Colonic mucosa (tissue), 4 donors: ENCODE data around the gene TNFRSF6B. TPM values are rescaled to one million over a fixed set of nuclear protein-coding genes. Genes with fewer than 3 reads are reported as not detected.

ENCODE experiments used
- DNase-seq: peaks from one replicate; pipeline ENCODE4 v3.0.0-alpha.2; 2020
- H3K27ac ChIP-seq: fragments of 200-600 bp; one replicate; pipeline ENCODE4 v1.8.0; 2021
- H3K27me3 ChIP-seq: fragments of 200-600 bp; one replicate; pipeline ENCODE4 v1.8.0; 2021
- H3K36me3 ChIP-seq: fragments of 200-600 bp; one replicate; pipeline ENCODE4 v1.8.0; 2021
- H3K4me1 ChIP-seq: fragments of 200-600 bp; one replicate; pipeline ENCODE4 v1.8.0; 2021; ENCODE audit warnings: mild to moderate bottlenecking
- H3K4me3 ChIP-seq: fragments of 200-600 bp; one replicate; pipeline ENCODE4 v1.8.0; 2021
- H3K9ac ChIP-seq, 2 donors: one replicate each; pipeline ENCODE4 v1.7.0; 2013; ENCODE audit warnings: control low read depth in 2 of 2, low read depth in 2 of 2, low read length in 2 of 2
- H3K9me3 ChIP-seq: fragments of 200-600 bp; one replicate; pipeline ENCODE4 v1.8.0; 2021
- CTCF ChIP-seq: fragments of 200-600 bp; IDR thresholded peaks from one replicate; pipeline ENCODE4 v1.8.0; 2022; ENCODE audit warnings: antibody characterized with exemption, mild to moderate bottlenecking
- intact Hi-C: fragments of 100-400 bp; cut with DNase I; formaldehyde crosslinking; loops from one replicate; pipeline ENCODE4 v1.14.1; 2022
- total RNA-seq, 2 donors: library from RNA; stranded (reverse); fragmentation: NEBNext Ultra II Directional in 1 of 2; extraction: Animal tissue kit (Norgen Biotek cat#: 25700) in 1 of 2; gene quantifications; one replicate each; pipeline ENCODE4 v1.2.1, GENCODE V29; 2021
- donor health status: healthy.
- donor health status: DM: no; HTN: no; CAD: no.
- donor health status: DM: no; HTN: no; CAD: no.

The TNFRSF6B gene
- total RNA-seq, 2 donors from 2014 or later: 7.5 TPM; not detected in 1

- Histone ChIP-seq H3K9ac (peak overlapping the region; percentile 72 to 100), H3K9me3 (no peaks in the 10 kb centered on the region), H3K27me3 (no peaks in the 10 kb centered on the region), H3K4me1 (peaks cover 22% of the 10 kb centered on the region), H3K27ac (peak overlapping the region; percentile 91), H3K4me3 (peak overlapping the region; percentile 99), H3K36me3 (peaks cover 11% of the 10 kb centered on the region)
- intact Hi-C loops: loop anchor here (10.0 kb wide), 1 partner anchor 86 kb away; no protein-coding TSS in a partner anchor
- no peak for DNase-seq
- no peak for TF ChIP-seq CTCF
Measured at GRCh38 chr20:63708301-63709148, 12.1 kb downstream of the TNFRSF6B start.

- Histone ChIP-seq H3K9ac (peak overlapping the region; percentile 72 to 100), H3K9me3 (no peaks in the 10 kb centered on the region), H3K4me1 (peaks cover 22% of the 10 kb centered on the region), H3K27me3 (no peaks in the 10 kb centered on the region), H3K4me3 (peak overlapping the region; percentile 99), H3K36me3 (peaks cover 11% of the 10 kb centered on the region), H3K27ac (no peak overlapping the region)
- no peak for TF ChIP-seq CTCF
- intact Hi-C loops: loop anchor here (10.0 kb wide), 1 partner anchor 86 kb away; no protein-coding TSS in a partner anchor
- no peak for DNase-seq
Measured at GRCh38 chr20:63709149-63709527, 12.7 kb downstream of the TNFRSF6B start.

- Histone ChIP-seq H3K27ac (no peak overlapping the region), H3K9me3 (no peaks in the 10 kb centered on the region), H3K27me3 (no peaks in the 10 kb centered on the region), H3K4me1 (peaks cover 16% of the 10 kb centered on the region), H3K9ac (no peak overlapping the region), H3K4me3 (no peak overlapping the region), H3K36me3 (no peaks in the 10 kb centered on the region)
- no peak for TF ChIP-seq CTCF
- no peak for DNase-seq
- intact Hi-C loops: no loop called here
Measured at GRCh38 chr20:63711085-63711645, 14.7 kb downstream of the TNFRSF6B start.

GRCh38 chr20:63712191-63712590 lies 15.7 kb downstream of the TNFRSF6B start:
- TF ChIP-seq CTCF: no peak

GRCh38 chr20:63714858-63715257 lies 18.4 kb downstream of the TNFRSF6B start:
- no peak for DNase-seq
- H3K4me1 ChIP-seq: no peaks in the 10 kb centered on the region
- no peak for TF ChIP-seq CTCF
- no peak overlapping the region for H3K9ac ChIP-seq
- H3K9me3 ChIP-seq: no peaks in the 10 kb centered on the region
- no peaks in the 10 kb centered on the region for H3K27me3 ChIP-seq
- H3K4me3 ChIP-seq: no peak overlapping the region
- no peak overlapping the region for H3K27ac ChIP-seq
- no peaks in the 10 kb centered on the region for H3K36me3 ChIP-seq
- intact Hi-C loops: no loop called here

More at GRCh38 chr20:63712191-63712590, 15.7 kb downstream of the TNFRSF6B start:
- no peak for DNase-seq
- intact Hi-C loops: no loop called here
- no peak overlapping the region for H3K4me3 ChIP-seq
- H3K4me1 ChIP-seq: peaks cover 10% of the 10 kb centered on the region
- H3K9ac ChIP-seq: no peak overlapping the region
- no peaks in the 10 kb centered on the region for H3K36me3 ChIP-seq
- no peak overlapping the region for H3K27ac ChIP-seq
- H3K9me3 ChIP-seq: no peaks in the 10 kb centered on the region
- no peaks in the 10 kb centered on the region for H3K27me3 ChIP-seq
